ENCODE data around the gene IER3IP1.

Gene IER3IP1

DNA sequence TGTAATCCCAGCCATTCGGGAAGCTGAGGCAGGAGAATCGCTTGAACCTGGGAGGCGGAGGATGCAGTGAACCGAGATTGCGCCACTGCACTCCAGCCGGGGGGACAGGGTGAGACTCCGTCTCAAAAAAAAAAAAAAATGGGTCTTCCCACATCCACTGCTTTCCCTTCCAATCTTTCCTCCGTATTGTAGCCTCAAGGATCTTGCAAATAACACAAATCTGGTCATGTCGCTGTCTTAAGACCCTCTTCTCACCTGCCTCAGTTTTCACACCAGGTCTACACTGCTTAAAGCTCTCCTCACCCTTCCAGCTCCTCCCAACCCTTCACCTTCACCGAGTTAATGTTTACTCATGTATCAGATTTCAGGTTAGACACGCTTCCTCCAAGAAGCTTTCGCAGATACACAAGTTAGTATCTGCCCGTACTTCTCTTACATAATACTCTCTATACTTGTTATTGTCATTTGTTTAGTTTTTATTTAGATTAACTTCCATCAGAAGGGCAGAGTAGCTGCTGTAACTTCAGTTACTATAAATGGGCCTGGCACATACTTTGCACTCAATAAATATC lies 1.5 kb downstream of the IER3IP1 start:
- Histone ChIP-seq H3K4me1 (ENCODE audit: control insufficient read depth, low read length) (peaks cover 33% of the 10 kb centered on the region), H3K36me3 (ENCODE audit: control insufficient read depth, low read length) (peaks cover 40% of the 10 kb centered on the region), H3K79me2 (ENCODE audit: control insufficient read depth, low read length) (peaks cover 63% of the 10 kb centered on the region), H3K27ac (ENCODE audit: low read depth, low read length) (no peak overlapping the region), H3F3A (ENCODE audit: control insufficient read depth, insufficient read depth) (no peaks in the 10 kb centered on the region), H3K4me2 (ENCODE audit: low read length) (peak overlapping the region; percentile 56), H3K27me3 (ENCODE audit: control insufficient read depth, low read length) (no peaks in the 10 kb centered on the region), H3K9me3 (ENCODE audit: control insufficient read depth, insufficient read depth, low read length) (no peaks in the 10 kb centered on the region), H4K20me1 (ENCODE audit: control insufficient read depth, insufficient read depth, low read depth, low read length) (peaks cover 11% of the 10 kb centered on the region), H3K4me3 (ENCODE audit: low read length) (peak overlapping the region; percentile 94), H3K9me2 (replicated peaks; ENCODE audit: control insufficient read depth, low read length) (no peaks in the 10 kb centered on the region)
- TF ChIP-seq EZH2phosphoT487 (IDR thresholded peaks at IDR 0.05; ENCODE audit: borderline replicate concordance, low read length) = no peak
- TF ChIP-seq, protein P1, sequence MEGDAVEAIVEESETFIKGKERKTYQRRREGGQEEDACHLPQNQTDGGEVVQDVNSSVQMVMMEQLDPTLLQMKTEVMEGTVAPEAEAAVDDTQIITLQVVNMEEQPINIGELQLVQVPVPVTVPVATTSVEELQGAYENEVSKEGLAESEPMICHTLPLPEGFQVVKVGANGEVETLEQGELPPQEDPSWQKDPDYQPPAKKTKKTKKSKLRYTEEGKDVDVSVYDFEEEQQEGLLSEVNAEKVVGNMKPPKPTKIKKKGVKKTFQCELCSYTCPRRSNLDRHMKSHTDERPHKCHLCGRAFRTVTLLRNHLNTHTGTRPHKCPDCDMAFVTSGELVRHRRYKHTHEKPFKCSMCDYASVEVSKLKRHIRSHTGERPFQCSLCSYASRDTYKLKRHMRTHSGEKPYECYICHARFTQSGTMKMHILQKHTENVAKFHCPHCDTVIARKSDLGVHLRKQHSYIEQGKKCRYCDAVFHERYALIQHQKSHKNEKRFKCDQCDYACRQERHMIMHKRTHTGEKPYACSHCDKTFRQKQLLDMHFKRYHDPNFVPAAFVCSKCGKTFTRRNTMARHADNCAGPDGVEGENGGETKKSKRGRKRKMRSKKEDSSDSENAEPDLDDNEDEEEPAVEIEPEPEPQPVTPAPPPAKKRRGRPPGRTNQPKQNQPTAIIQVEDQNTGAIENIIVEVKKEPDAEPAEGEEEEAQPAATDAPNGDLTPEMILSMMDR (IDR thresholded peaks at IDR 0.05; ENCODE audit: low read depth, low read length, poor library complexity, severe bottlenecking) = no peak

DNA sequence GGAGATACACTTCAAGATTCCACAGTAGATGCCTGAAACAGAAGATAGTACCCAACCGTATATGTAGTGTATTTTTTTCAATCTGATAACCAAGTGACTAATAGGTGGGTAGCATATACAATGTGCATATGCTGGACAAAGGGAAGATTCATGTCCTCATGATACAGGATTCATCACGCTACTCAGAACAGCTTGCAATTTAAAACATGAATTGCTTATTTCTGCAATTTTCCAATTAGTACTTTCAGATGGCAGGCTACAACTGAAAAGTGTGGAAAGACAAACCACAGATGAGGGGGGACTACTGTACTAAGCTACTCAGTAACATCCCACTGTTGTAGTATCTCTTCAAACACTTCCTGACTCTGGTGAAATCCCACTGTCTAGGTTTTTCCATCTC lies 3.7 kb downstream of the IER3IP1 start:
- Histone ChIP-seq H4K20me1 (ENCODE audit: control insufficient read depth, insufficient read depth, low read depth, low read length) (peaks cover 19% of the 10 kb centered on the region), H3K9me3 (ENCODE audit: control insufficient read depth, insufficient read depth, low read length) (no peaks in the 10 kb centered on the region), H3K27me3 (ENCODE audit: control insufficient read depth, low read length) (no peaks in the 10 kb centered on the region), H3F3A (ENCODE audit: control insufficient read depth, insufficient read depth) (no peaks in the 10 kb centered on the region), H3K4me3 (ENCODE audit: low read length) (no peak overlapping the region), H3K36me3 (ENCODE audit: control insufficient read depth, low read length) (peaks cover 44% of the 10 kb centered on the region), H3K79me2 (ENCODE audit: control insufficient read depth, low read length) (peaks cover 81% of the 10 kb centered on the region), H3K9me2 (replicated peaks; ENCODE audit: control insufficient read depth, low read length) (no peaks in the 10 kb centered on the region), H3K4me1 (ENCODE audit: control insufficient read depth, low read length) (peaks cover 31% of the 10 kb centered on the region), H3K4me2 (ENCODE audit: low read length) (no peak overlapping the region), H3K27ac (ENCODE audit: low read depth, low read length) (no peak overlapping the region)
- no peak for TF ChIP-seq EZH2phosphoT487 (IDR thresholded peaks at IDR 0.05; ENCODE audit: borderline replicate concordance, low read length)
- TF ChIP-seq, protein P1 (IDR thresholded peaks at IDR 0.05; ENCODE audit: low read depth, low read length, poor library complexity, severe bottlenecking) = no peak

GRCh38 chr18:47168913-47169312 lies 7.3 kb downstream of the IER3IP1 start:
- H3K4me2 ChIP-seq (ENCODE audit: low read length) = no peak overlapping the region
- TF ChIP-seq, protein P1 (IDR thresholded peaks at IDR 0.05; ENCODE audit: low read depth, low read length, poor library complexity, severe bottlenecking) = no peak
- TF ChIP-seq EZH2phosphoT487 (IDR thresholded peaks at IDR 0.05; ENCODE audit: borderline replicate concordance, low read length) = no peak
- H3K36me3 ChIP-seq (ENCODE audit: control insufficient read depth, low read length) = peaks cover 39% of the 10 kb centered on the region
- H3K79me2 ChIP-seq (ENCODE audit: control insufficient read depth, low read length) = peaks cover 94% of the 10 kb centered on the region
- no peaks in the 10 kb centered on the region for H3K9me3 ChIP-seq (ENCODE audit: control insufficient read depth, insufficient read depth, low read length)
- no peaks in the 10 kb centered on the region for H3K27me3 ChIP-seq (ENCODE audit: control insufficient read depth, low read length)
- no peaks in the 10 kb centered on the region for H3K9me2 ChIP-seq (replicated peaks; ENCODE audit: control insufficient read depth, low read length)
- H3K4me3 ChIP-seq (ENCODE audit: low read length) = no peak overlapping the region
- peaks cover 22% of the 10 kb centered on the region for H4K20me1 ChIP-seq (ENCODE audit: control insufficient read depth, insufficient read depth, low read depth, low read length)
- peaks cover 16% of the 10 kb centered on the region for H3K4me1 ChIP-seq (ENCODE audit: control insufficient read depth, low read length)
- no peaks in the 10 kb centered on the region for H3F3A ChIP-seq (ENCODE audit: control insufficient read depth, insufficient read depth)
- no peak overlapping the region for H3K27ac ChIP-seq (ENCODE audit: low read depth, low read length)
